Heart left ventricle (tissue), 13 donors: ENCODE data around the gene MAP1A.
"Not testable (repeated sequence)": the region's sequence is repeated elsewhere in the genome, so short reads cannot be mapped to it uniquely, and the experiment has no call there.

Source experiments
- POLR2A ChIP-seq, 2 donors: fragments of 450-650 bp; IDR thresholded peaks; one replicate each; pipeline ENCODE4 v1.6.1; 2017; ENCODE audit warnings: antibody characterized with exemption in 2 of 2, mild to moderate bottlenecking in 2 of 2, moderate library complexity in 2 of 2
- TF ChIP-seq, protein P1 (sequence below), 12 donors: fragments of 200-600 bp; sonication (generic) in 4 of 12; IDR thresholded peaks; one replicate each; pipeline versions ENCODE4 v1.5.0 to v1.8.0; 2018 to 2022; ENCODE audit warnings: antibody characterized with exemption in 12 of 12, mild to moderate bottlenecking in 5 of 12
- donor health status: ischemic (EF 13 %, LVEDD 7.1; RV severe dilation, severe dysfunction).
- donor health status: DM: no; HTN: yes; CAD: no.
- donor health status: DM: no; HTN: no; CAD: no.
- donor health status: ischemic (EF 25% LVEDD 6.9; RV normal size, moderate dysfunction).
- donor health status: ischemic (EF 25% LVEDD 5.7; RV mildly dilated, moderate dysfunction).
- donor health status: ischemic (EF 35%, LVEDD 5.7; RV mildly dilated, moderate dysfunction).
- donor health status: nonischemic (EF 11% LVEDD 7.7; RV severe dilation, severe dysfunction).
- donor health status: DM: yes; HTN: yes; CAD: no.
- donor health status: PGD.
- donor health status: ischemic (EF 29% LVEDD 5.4; RV normal size, mild dysfunction).
- donor health status: nonischemic (EF 23%, LVEDD 6.1; RV moderate dilation, normal function).

DNA sequence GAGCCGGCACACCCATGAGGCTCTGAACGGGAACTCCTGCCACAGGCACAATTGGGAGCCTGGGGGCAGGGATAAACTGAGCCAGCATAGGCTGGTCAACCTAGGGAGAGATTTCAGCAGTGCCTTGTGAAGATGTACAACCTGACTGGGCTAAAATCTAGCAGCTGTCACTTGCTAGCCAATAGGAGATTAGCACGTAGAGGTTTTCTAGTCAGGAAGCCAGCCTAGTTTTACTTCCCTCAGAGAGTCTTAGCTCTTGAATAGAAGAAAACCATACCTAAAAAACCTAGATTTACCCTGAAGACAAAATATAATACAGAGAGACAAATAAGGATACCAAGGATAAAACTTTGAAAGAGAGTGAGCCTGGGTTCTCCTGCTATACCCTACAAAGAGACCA is 45.3 kb downstream of the MAP1A start:
- TF ChIP-seq, protein P1, sequence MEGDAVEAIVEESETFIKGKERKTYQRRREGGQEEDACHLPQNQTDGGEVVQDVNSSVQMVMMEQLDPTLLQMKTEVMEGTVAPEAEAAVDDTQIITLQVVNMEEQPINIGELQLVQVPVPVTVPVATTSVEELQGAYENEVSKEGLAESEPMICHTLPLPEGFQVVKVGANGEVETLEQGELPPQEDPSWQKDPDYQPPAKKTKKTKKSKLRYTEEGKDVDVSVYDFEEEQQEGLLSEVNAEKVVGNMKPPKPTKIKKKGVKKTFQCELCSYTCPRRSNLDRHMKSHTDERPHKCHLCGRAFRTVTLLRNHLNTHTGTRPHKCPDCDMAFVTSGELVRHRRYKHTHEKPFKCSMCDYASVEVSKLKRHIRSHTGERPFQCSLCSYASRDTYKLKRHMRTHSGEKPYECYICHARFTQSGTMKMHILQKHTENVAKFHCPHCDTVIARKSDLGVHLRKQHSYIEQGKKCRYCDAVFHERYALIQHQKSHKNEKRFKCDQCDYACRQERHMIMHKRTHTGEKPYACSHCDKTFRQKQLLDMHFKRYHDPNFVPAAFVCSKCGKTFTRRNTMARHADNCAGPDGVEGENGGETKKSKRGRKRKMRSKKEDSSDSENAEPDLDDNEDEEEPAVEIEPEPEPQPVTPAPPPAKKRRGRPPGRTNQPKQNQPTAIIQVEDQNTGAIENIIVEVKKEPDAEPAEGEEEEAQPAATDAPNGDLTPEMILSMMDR (IDR thresholded peaks at IDR 0.05), result not testable (repeated sequence)
- TF ChIP-seq POLR2A (IDR thresholded peaks at IDR 0.05), result not testable (repeated sequence)
